ENCODE results near the gene CYP46A1.
"Not testable (repeated sequence)": the region's sequence is repeated elsewhere in the genome, so short reads cannot be mapped to it uniquely, and the experiment has no call there.

Gene CYP46A1

GRCh38 chr14:99757331-99758070 is 73.4 kb downstream of the CYP46A1 start:
- peaks cover 59% of the 10 kb centered on the region for H3K4me1 Mint-ChIP-seq
- peak overlapping the region in 2 of 3 experiments; percentile 83 for H3K27ac Mint-ChIP-seq
- H3K4me3 Mint-ChIP-seq = no peak overlapping the region
- H3K27me3 Mint-ChIP-seq (ENCODE audit: low read depth) = peaks cover 21% of the 10 kb centered on the region
- H3K9me3 Mint-ChIP-seq = peaks cover 2% of the 10 kb centered on the region
- TF ChIP-seq CTCF (IDR thresholded peaks at IDR 0.05; ENCODE audit: unreplicated experiment in 3 of 3) = no peak
- no peaks in the 10 kb centered on the region for H3K36me3 Mint-ChIP-seq (ENCODE audit: low read depth)

GRCh38 chr14:99758121-99758821 is 74.2 kb downstream of the CYP46A1 start:
- TF ChIP-seq CTCF (IDR thresholded peaks at IDR 0.05; ENCODE audit: unreplicated experiment in 3 of 3) = no peak
- Mint-ChIP-seq H3K27me3 (ENCODE audit: low read depth) (peaks cover 24% of the 10 kb centered on the region), H3K4me3 (peak overlapping the region in 1 of 3 experiments; percentile 35), H3K9me3 (peaks cover 5% of the 10 kb centered on the region), H3K36me3 (ENCODE audit: low read depth) (no peaks in the 10 kb centered on the region), H3K4me1 (peaks cover 53% of the 10 kb centered on the region), H3K27ac (peak overlapping the region in 2 of 3 experiments; percentile 83)

GRCh38 chr14:99758872-99759545 is 74.9 kb downstream of the CYP46A1 start:
- Mint-ChIP-seq H3K4me1 (peaks cover 47% of the 10 kb centered on the region), H3K9me3 (peaks cover 5% of the 10 kb centered on the region), H3K27me3 (ENCODE audit: low read depth) (peaks cover 18% of the 10 kb centered on the region), H3K4me3 (no peak overlapping the region), H3K27ac (peak overlapping the region; percentile 59 to 83 (median 83)), H3K36me3 (ENCODE audit: low read depth) (no peaks in the 10 kb centered on the region)
- TF ChIP-seq CTCF (IDR thresholded peaks at IDR 0.05; ENCODE audit: unreplicated experiment in 3 of 3) = no peak

- Mint-ChIP-seq H3K4me3 (no peak overlapping the region), H3K4me1 (peaks cover 43% of the 10 kb centered on the region), H3K9me3 (peaks cover 5% of the 10 kb centered on the region), H3K27ac (peak overlapping the region in 1 of 3 experiments; percentile 59), H3K36me3 (ENCODE audit: low read depth) (no peaks in the 10 kb centered on the region), H3K27me3 (ENCODE audit: low read depth) (peaks cover 22% of the 10 kb centered on the region)
- no peak for TF ChIP-seq CTCF (IDR thresholded peaks at IDR 0.05; ENCODE audit: unreplicated experiment in 3 of 3)
These were observed 75.4 kb downstream of the CYP46A1 start for GRCh38 chr14:99759546-99759925.

GRCh38 chr14:99760817-99761216 is 76.7 kb downstream of the CYP46A1 start:
- H3K27ac Mint-ChIP-seq = peak overlapping the region; percentile 13 to 74 (median 37)
- TF ChIP-seq CTCF (IDR thresholded peaks at IDR 0.05; ENCODE audit: unreplicated experiment in 3 of 3) = no peak
- no peaks in the 10 kb centered on the region for H3K36me3 Mint-ChIP-seq (ENCODE audit: low read depth)
- no peak overlapping the region for H3K4me3 Mint-ChIP-seq
- H3K27me3 Mint-ChIP-seq (ENCODE audit: low read depth) = peaks cover 19% of the 10 kb centered on the region
- H3K4me1 Mint-ChIP-seq = peaks cover 39% of the 10 kb centered on the region
- H3K9me3 Mint-ChIP-seq = peaks cover 5% of the 10 kb centered on the region

GRCh38 chr14:99762911-99763310 is 78.8 kb downstream of the CYP46A1 start:
- peaks cover 25% of the 10 kb centered on the region for H3K27me3 Mint-ChIP-seq (ENCODE audit: low read depth)
- H3K4me3 Mint-ChIP-seq; H3K36me3 Mint-ChIP-seq (ENCODE audit: low read depth); H3K9me3 Mint-ChIP-seq: not testable (repeated sequence)
- peaks cover 39% of the 10 kb centered on the region for H3K4me1 Mint-ChIP-seq
- H3K27ac Mint-ChIP-seq = peak overlapping the region in 1 of 3 experiments; percentile 15

Measured in nephron (organoid).